Muscle layer of duodenum (tissue), 2 donors: ENCODE measurements around the gene GAK.

Source experiments
- H3K27ac ChIP-seq: one replicate; pipeline ENCODE4 v1.7.0; 2013; ENCODE audit warnings: mild to moderate bottlenecking, low read length
- H3K27me3 ChIP-seq: one replicate; pipeline ENCODE4 v1.7.0; 2013; ENCODE audit warnings: low read depth, mild to moderate bottlenecking, control low read depth, low read length
- H3K36me3 ChIP-seq, 2 donors: one replicate each; pipeline ENCODE4 v1.7.0; 2013; ENCODE audit warnings: low read length in 2 of 2, control low read depth in 1 of 2, mild to moderate bottlenecking in 1 of 2; ENCODE audit not compliant: insufficient read depth in 2 of 2, control insufficient read depth in 1 of 2
- H3K4me1 ChIP-seq, 2 donors: one replicate each; pipeline ENCODE4 v1.7.0; 2013; ENCODE audit warnings: low read length in 2 of 2, mild to moderate bottlenecking in 2 of 2, control low read depth in 1 of 2, moderate library complexity in 1 of 2; ENCODE audit not compliant: insufficient read depth in 2 of 2, control insufficient read depth in 1 of 2
- H3K4me3 ChIP-seq, 2 donors: one replicate each; pipeline ENCODE4 v1.7.0; 2013; ENCODE audit warnings: low read length in 2 of 2, low read depth in 1 of 2, mild to moderate bottlenecking in 1 of 2
- H3K9me3 ChIP-seq, 2 donors: one replicate each; pipeline ENCODE4 v1.7.0; 2013; ENCODE audit warnings: low read length in 2 of 2, control low read depth in 1 of 2, mild to moderate bottlenecking in 1 of 2; ENCODE audit not compliant: control insufficient read depth in 1 of 2
- donor health status: healthy.

Gene GAK

DNA sequence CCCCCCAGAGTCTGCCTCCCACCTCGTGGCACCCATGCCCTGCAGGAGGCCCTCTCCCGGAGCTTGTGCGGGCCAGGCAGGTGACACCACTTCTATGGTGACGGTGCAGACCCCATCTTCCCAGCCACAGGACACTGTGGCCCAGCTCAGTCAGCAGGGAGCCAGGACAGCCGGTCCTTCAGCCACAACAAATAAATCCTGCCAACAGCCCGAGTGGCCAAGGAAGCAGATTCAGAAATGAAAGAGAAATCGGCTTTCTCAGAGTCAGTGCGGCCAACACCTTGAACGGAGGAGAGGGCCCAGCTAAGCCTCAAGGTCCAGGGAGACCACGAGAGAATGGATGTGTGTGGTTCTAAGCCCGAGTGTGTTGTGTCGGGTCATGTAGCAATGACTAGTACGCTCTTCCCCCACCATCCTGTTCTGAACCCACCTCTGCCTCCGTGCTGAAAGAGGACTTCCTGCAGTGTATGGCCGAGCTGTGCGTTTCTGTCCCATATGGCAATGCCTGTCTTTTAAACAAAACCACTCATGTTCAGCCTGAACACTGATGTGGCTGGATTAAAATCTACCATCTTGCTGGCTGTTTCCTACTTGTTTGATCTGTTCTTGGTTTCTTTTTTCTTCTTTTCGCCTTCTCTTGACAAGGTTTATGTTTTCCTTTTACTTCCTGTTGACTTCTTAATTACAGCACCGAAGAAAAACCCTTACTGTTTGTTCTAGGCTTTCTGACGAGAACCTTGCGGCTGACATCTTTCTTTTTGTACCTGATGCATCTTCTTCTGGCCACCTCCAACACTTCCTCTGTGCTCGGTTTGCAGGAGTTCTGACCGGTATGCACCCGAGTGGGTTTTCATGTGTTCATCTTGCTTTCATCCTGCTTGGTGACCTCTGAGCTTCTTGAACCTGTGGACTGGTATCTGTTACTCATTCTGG lies 53.1 kb downstream of the GAK start:
- no peaks in the 10 kb centered on the region for H3K4me1 ChIP-seq
- H3K27me3 ChIP-seq = no peaks in the 10 kb centered on the region
- H3K36me3 ChIP-seq = peaks cover 29 to 95% of the 10 kb centered on the region in 2 donors
- H3K9me3 ChIP-seq = no peaks in the 10 kb centered on the region
- no peak overlapping the region for H3K27ac ChIP-seq
- no peak overlapping the region for H3K4me3 ChIP-seq

DNA sequence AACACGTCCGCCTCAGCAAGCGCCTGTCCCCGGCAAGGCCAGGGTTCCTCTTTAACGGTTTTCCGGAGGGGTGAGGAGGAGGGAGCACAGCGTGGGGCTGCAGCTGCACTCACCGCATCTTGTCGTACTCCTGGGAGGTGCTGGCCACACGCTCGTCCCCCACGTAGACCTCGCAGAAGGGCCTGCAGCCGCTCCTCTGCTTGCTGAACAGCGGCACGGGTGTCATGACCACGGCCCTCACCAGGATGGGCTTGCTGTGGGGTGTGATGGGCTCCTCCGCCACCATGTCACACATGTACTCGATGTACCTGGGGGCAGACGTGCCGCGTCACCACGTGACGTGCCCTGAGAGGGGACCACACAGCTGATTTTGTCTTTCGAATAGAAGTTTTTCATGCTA lies 54.6 kb downstream of the GAK start:
- H3K4me1 ChIP-seq = no peaks in the 10 kb centered on the region
- peaks cover 30 to 86% of the 10 kb centered on the region in 2 donors for H3K36me3 ChIP-seq
- H3K9me3 ChIP-seq = no peaks in the 10 kb centered on the region
- H3K27me3 ChIP-seq = no peaks in the 10 kb centered on the region
- H3K4me3 ChIP-seq = no peak overlapping the region
- no peak overlapping the region for H3K27ac ChIP-seq

DNA sequence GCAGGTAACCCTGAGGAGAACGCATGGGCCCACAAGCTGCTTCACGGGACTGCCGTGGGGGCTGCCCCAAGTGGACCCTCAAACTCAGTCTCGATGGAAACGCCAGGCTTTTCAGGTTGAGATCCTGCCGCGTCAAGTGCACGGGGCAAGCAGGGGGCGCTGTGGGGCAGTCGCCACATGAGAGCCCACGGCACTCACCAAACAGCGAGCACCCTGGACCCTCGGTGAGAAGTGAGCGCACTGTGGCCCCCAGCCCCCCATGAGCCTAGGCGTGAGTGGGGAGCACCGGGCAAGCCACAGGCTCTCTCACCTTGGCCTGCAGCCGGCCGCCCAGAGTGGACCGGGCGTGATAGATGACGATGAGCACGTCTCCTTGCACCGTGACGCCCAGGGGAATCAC lies 55.3 kb downstream of the GAK start:
- Histone ChIP-seq H3K4me3 (no peak overlapping the region), H3K9me3 (no peaks in the 10 kb centered on the region), H3K27ac (no peak overlapping the region), H3K4me1 (no peaks in the 10 kb centered on the region), H3K36me3 (peaks cover 29 to 85% of the 10 kb centered on the region in 2 donors), H3K27me3 (no peaks in the 10 kb centered on the region)

DNA sequence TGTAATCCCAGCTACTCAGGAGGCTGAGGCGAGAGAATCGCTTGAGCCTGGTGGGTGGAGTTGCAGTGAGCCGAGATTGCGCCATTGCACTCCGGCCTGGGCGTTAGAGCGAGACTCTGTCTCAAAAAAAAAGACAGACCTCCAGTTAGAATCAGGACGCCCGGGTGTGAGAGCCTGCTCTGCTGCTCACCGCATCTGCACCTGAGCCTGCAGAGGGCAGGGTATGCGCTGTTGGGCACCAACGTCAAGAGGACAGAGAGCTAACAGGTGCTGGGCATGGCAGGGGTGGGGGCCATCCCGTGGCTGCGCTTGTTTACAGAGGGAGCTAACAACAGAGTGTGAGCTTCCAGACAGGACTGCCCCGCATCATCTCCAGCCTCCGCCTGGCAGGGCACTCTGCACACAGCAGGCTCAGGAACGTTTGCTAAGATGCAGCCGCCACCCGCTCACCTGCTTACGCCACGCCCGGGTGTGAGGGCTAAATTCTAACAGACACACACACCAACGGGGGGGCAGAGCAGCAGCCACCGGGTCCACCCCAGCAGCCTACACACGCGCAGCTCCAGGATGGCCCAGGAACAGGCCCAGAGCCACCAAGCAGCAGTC lies 56.2 kb downstream of the GAK start:
- Histone ChIP-seq H3K4me3 (no peak overlapping the region), H3K27ac (no peak overlapping the region), H3K27me3 (no peaks in the 10 kb centered on the region), H3K9me3 (no peaks in the 10 kb centered on the region), H3K36me3 (peaks cover 29 to 83% of the 10 kb centered on the region in 2 donors), H3K4me1 (no peaks in the 10 kb centered on the region)

DNA sequence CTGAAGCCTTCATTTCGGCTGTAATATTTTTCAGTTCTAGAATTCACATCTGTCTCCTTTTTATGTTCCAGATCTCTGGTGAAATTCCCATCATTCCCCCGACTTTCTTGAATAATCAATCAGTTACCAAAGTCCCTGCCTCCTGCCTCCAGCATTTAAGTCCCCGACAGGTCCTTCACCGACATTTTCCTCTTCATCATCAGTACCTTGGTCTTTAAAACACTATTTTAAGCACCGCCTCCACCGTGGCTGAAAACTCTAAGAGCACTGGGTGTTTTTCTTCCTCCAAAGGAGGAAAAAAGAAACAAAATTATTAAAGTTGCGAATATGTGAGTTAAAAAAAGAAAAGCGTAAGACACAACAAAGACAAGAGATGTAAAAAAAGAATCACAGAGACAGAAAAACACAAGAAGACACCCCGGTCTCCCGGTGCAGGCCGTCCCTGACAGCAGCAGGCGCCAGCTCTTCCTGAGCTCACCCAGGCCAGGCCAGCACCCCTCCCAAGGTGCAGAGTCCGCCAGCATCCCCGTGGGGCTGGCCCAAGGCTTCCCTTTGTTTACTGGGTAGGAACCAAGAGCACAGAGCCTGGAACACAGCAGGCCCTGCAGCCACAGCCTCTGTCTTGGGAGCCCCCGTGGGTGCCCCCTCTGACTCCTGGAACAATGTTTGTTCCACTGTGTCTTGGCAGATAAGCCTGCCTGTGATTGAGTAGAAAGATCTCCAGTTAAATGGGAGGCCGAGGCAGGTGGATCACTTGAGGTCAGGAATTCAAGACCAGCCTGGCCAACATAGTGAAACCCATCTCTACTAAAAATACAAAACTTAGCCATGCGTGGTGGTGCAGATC lies 56.9 kb downstream of the GAK start:
- H3K27me3 ChIP-seq = no peaks in the 10 kb centered on the region
- H3K4me3 ChIP-seq = no peak overlapping the region
- no peaks in the 10 kb centered on the region for H3K9me3 ChIP-seq
- no peaks in the 10 kb centered on the region for H3K4me1 ChIP-seq
- H3K36me3 ChIP-seq = peaks cover 33 to 84% of the 10 kb centered on the region in 2 donors
- no peak overlapping the region for H3K27ac ChIP-seq

- Histone ChIP-seq H3K4me1 (no peaks in the 10 kb centered on the region), H3K4me3 (no peak overlapping the region), H3K9me3 (no peaks in the 10 kb centered on the region), H3K27me3 (no peaks in the 10 kb centered on the region), H3K36me3 (peaks cover 38 to 79% of the 10 kb centered on the region in 2 donors), H3K27ac (no peak overlapping the region)
Observed at GRCh38 chr4:874056-874455, 58.1 kb downstream of the GAK start.

GRCh38 chr4:872241-872981 lies 59.7 kb downstream of the GAK start:
- no peaks in the 10 kb centered on the region for H3K27me3 ChIP-seq
- no peaks in the 10 kb centered on the region for H3K9me3 ChIP-seq
- H3K27ac ChIP-seq = no peak overlapping the region
- H3K4me3 ChIP-seq = no peak overlapping the region
- peaks cover 31 to 78% of the 10 kb centered on the region in 2 donors for H3K36me3 ChIP-seq
- no peaks in the 10 kb centered on the region for H3K4me1 ChIP-seq

- no peaks in the 10 kb centered on the region for H3K4me1 ChIP-seq
- no peak overlapping the region for H3K27ac ChIP-seq
- H3K36me3 ChIP-seq = peaks cover 29 to 78% of the 10 kb centered on the region in 2 donors
- no peaks in the 10 kb centered on the region for H3K9me3 ChIP-seq
- H3K27me3 ChIP-seq = no peaks in the 10 kb centered on the region
- no peak overlapping the region for H3K4me3 ChIP-seq
Observed at GRCh38 chr4:871484-871883, 60.6 kb downstream of the GAK start.

GRCh38 chr4:870951-871350 lies 61.2 kb downstream of the GAK start:
- Histone ChIP-seq H3K4me1 (no peaks in the 10 kb centered on the region), H3K27ac (no peak overlapping the region), H3K36me3 (peaks cover 28 to 78% of the 10 kb centered on the region in 2 donors), H3K27me3 (no peaks in the 10 kb centered on the region), H3K9me3 (no peaks in the 10 kb centered on the region), H3K4me3 (no peak overlapping the region)

GRCh38 chr4:869776-870175 lies 62.3 kb downstream of the GAK start:
- H3K36me3 ChIP-seq = peaks cover 37 to 78% of the 10 kb centered on the region in 2 donors

More at GRCh38 chr4:869776-870175, 62.3 kb downstream of the GAK start:
- H3K4me1 ChIP-seq = no peaks in the 10 kb centered on the region
- H3K27me3 ChIP-seq = no peaks in the 10 kb centered on the region
- H3K27ac ChIP-seq = no peak overlapping the region
- H3K4me3 ChIP-seq = no peak overlapping the region
- H3K9me3 ChIP-seq = no peaks in the 10 kb centered on the region
